T47D (cell line): Measurements from ENCODE around the gene MFAP2.
"Not testable (repeated sequence)": the region's sequence is repeated elsewhere in the genome, so short reads cannot be mapped to it uniquely, and the experiment has no call there.

Experiments used
- DNase-seq, 2 experiments: peaks; one replicate each; pipeline versions ENCODE4 v3.0.0 to v3.0.0-alpha.2; 2011 to 2012; ENCODE audit warnings: low read depth in 1 of 2, low spot score in 1 of 2
- JUND ChIP-seq: IDR thresholded peaks from 2 replicates; pipeline ENCODE4 v1.6.1; 2012; ENCODE audit warnings: low read depth
- in situ Hi-C: cut with HindIII; loops from 2 replicates; pipeline ENCODE4 v1.10.0; 2016; ENCODE audit warnings: low sequenced_read_pairs, low pct_unique_long_range_greater_than_20kb

Gene MFAP2

GRCh38 chr1:16938351-16939321 lies 41.8 kb downstream of the MFAP2 start:
- in situ Hi-C loops, result no loop called here
- no peak for DNase-seq
- no peak for TF ChIP-seq JUND

- DNase-seq, in situ Hi-C loops: not testable (repeated sequence)
Observed at GRCh38 chr1:16936580-16936979, 43.8 kb downstream of the MFAP2 start.

- DNase-seq, in situ Hi-C loops: not testable (repeated sequence)
Observed at GRCh38 chr1:16933945-16934344, 46.5 kb downstream of the MFAP2 start.

GRCh38 chr1:16931206-16931934 lies 49.0 kb downstream of the MFAP2 start:
- in situ Hi-C loops, result not testable (repeated sequence)

GRCh38 chr1:16929146-16930041 lies 51.0 kb downstream of the MFAP2 start:
- DNase-seq, in situ Hi-C loops: not testable (repeated sequence)

More at GRCh38 chr1:16931206-16931934, 49.0 kb downstream of the MFAP2 start:
- not testable (repeated sequence) for DNase-seq

- in situ Hi-C loops, result no loop called here
Observed at GRCh38 chr1:16927711-16928485, 52.5 kb downstream of the MFAP2 start.

GRCh38 chr1:16927256-16927655 lies 53.2 kb downstream of the MFAP2 start:
- TF ChIP-seq JUND, result no peak
- DNase-seq, result no peak
- in situ Hi-C loops, result no loop called here

More at GRCh38 chr1:16927711-16928485, 52.5 kb downstream of the MFAP2 start:
- TF ChIP-seq JUND, result no peak
- DNase-seq, result no peak

GRCh38 chr1:16926491-16927073 lies 53.8 kb downstream of the MFAP2 start:
- no peak for DNase-seq
- no peak for TF ChIP-seq JUND
- in situ Hi-C loops, result no loop called here

GRCh38 chr1:16925635-16926490 lies 54.6 kb downstream of the MFAP2 start:
- in situ Hi-C loops, result no loop called here
- peak; percentile 62 to 69 for DNase-seq
- TF ChIP-seq JUND, result no peak

GRCh38 chr1:16924919-16925477 lies 55.4 kb downstream of the MFAP2 start:
- DNase-seq, result no peak
- in situ Hi-C loops, result no loop called here
- no peak for TF ChIP-seq JUND
